ENCODE data around the gene TNKS1BP1. TPM values are rescaled to one million over a fixed set of nuclear protein-coding genes. Genes with fewer than 3 reads are reported as not detected.
A peak's percentile ranks its signal among the peaks of the same experiment; 100 is the strongest.

The TNKS1BP1 gene
- total and polyA plus RNA-seq, 4 donors, result 28.3 to 67.1 (median 47.0) TPM

GRCh38 chr11:57322256-57323166 is 2.2 kb downstream of the TNKS1BP1 start:
- Histone ChIP-seq H3K4me3 (ENCODE audit: low read depth in 1 of 3, low read length in 3 of 3) (peak overlapping the region in 2 of 3 donors; percentile 37 to 47), H3K9ac (ENCODE audit: low read depth in 1 of 2, low read length in 2 of 2) (peak overlapping the region in 1 of 2 donors; percentile 17), H3K4me1 (ENCODE audit: control insufficient read depth in 4 of 4, insufficient read depth in 4 of 4, low read length in 3 of 4) (peaks cover 13 to 66% (median 50%) of the 10 kb centered on the region in 4 donors), H3K27ac (ENCODE audit: low read depth in 1 of 2, low read length in 2 of 2) (peak overlapping the region; percentile 82 to 87), H3K9me3 (ENCODE audit: control insufficient read depth in 4 of 4, low read length in 3 of 4) (no peaks in the 10 kb centered on the region), H3K27me3 (ENCODE audit: control insufficient read depth in 4 of 4, insufficient read depth in 4 of 4, low read length in 3 of 4) (no peaks in the 10 kb centered on the region), H3K36me3 (ENCODE audit: control insufficient read depth in 4 of 4, insufficient read depth in 3 of 4, low read depth in 1 of 4, low read length in 3 of 4) (peaks cover 2 to 14% (median 6%) of the 10 kb centered on the region in 4 donors)
- WGBS, result 20% methylated on average over 13 of the region's 13 CpGs
- DNase-seq (ENCODE audit: low spot score), result no peak
- no peak for TF ChIP-seq ZBTB33 (IDR thresholded peaks at IDR 0.05)
- TF ChIP-seq FOXA1 (IDR thresholded peaks at IDR 0.05), result no peak
- TF ChIP-seq RAD21 (IDR thresholded peaks at IDR 0.05), result peak; percentile 32 to 44
- peak; percentile 32 to 40 for TF ChIP-seq RXRA (IDR thresholded peaks at IDR 0.05)
- TF ChIP-seq GABPA (IDR thresholded peaks at IDR 0.05 in 1 of 2, conservative IDR thresholded peaks at IDR 0.05 in 1 of 2), result peak in 1 of 2 donors; percentile 54
- no peak for TF ChIP-seq HNF4G (IDR thresholded peaks at IDR 0.05)
- TF ChIP-seq HNF4A (conservative IDR thresholded peaks at IDR 0.05), result peak; percentile 21 to 41
- TF ChIP-seq EGR1 (IDR thresholded peaks at IDR 0.05; ENCODE audit: low read depth in 2 of 2), result peak; percentile 15 to 36
- TF ChIP-seq MAX (IDR thresholded peaks at IDR 0.05), result peak; percentile 9
- peak; percentile 62 to 75 for TF ChIP-seq JUND (IDR thresholded peaks at IDR 0.05)
- no peak for TF ChIP-seq CTCF (IDR thresholded peaks at IDR 0.05; ENCODE audit: low read depth, low read length, missing input control)
- peak; percentile 55 for TF ChIP-seq YY1 (IDR thresholded peaks at IDR 0.05)
- peak; percentile 70 for TF ChIP-seq SP1 (IDR thresholded peaks at IDR 0.05)
- peak; percentile 55 for TF ChIP-seq NR2F2 (IDR thresholded peaks at IDR 0.05)
- no peak for TF ChIP-seq FOXA2 (IDR thresholded peaks at IDR 0.05)
- no peak for TF ChIP-seq ATF3 (IDR thresholded peaks at IDR 0.05)
- TF ChIP-seq TAF1 (conservative IDR thresholded peaks at IDR 0.05), result peak; percentile 28
- TF ChIP-seq REST (IDR thresholded peaks at IDR 0.05), result peak; percentile 83

All from liver (tissue), 9 donors.